HG03060 (cell line): ENCODE measurements around the gene TIE1.
A peak's percentile ranks its signal among the peaks of the same experiment; 100 is the strongest.
"Not testable (repeated sequence)": the region's sequence is repeated elsewhere in the genome, so short reads cannot be mapped to it uniquely, and the experiment has no call there.

ENCODE experiments used
- ATAC-seq: cut with Tn5 transposase; IDR thresholded peaks from one replicate; pipeline ENCODE4 v1.9.1; 2021; ENCODE audit warnings: low read depth, moderate number of reproducible peaks; ENCODE audit not compliant: unreplicated experiment

The TIE1 gene

DNA sequence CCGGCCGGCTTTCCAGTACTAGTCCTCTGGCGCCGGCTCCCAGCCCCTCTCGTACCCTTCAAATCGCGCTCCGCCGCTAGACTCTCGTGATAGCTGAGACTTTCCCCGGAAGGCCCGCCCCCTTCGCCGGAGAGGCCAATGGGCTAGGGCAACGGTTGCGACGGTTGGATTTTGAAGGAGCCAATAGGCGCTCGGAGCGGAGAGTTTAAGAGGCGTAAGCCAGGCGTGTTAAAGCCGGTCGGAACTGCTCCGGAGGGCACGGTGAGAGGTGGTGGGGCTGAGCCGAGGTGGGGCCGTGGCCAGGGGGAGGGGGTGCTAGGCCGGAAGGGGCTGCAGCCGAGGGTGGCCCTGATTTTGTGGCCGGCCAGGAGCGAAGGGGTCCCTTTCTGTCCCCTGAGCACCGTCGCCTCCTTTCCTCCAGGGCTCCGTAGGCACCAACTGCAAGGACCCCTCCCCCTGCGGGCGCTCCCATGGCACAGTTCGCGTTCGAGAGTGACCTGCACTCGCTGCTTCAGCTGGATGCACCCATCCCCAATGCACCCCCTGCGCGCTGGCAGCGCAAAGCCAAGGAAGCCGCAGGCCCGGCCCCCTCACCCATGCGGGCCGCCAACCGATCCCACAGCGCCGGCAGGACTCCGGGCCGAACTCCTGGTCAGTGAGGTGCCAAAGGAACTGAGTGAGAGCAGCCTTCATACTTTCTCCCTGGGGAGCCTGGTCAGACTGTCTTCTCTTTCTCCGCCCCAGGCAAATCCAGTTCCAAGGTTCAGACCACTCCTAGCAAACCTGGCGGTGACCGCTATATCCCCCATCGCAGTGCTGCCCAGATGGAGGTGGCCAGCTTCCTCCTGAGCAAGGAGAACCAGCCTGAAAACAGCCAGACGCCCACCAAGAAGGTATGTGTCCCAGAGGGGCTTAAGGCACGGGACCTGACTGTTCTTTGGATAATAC, 58.2 kb downstream of the TIE1 start, which contains the start of gene CDC20:
TSS of gene CDC20 (plus strand) at position 236 of the 948 bp plus-strand sequence. CDS start at position 471, 235 bp downstream.
- peak; percentile 96 for ATAC-seq

- no peak for ATAC-seq
Observed at GRCh38 chr1:43359696-43360095, 58.9 kb downstream of the TIE1 start.

DNA sequence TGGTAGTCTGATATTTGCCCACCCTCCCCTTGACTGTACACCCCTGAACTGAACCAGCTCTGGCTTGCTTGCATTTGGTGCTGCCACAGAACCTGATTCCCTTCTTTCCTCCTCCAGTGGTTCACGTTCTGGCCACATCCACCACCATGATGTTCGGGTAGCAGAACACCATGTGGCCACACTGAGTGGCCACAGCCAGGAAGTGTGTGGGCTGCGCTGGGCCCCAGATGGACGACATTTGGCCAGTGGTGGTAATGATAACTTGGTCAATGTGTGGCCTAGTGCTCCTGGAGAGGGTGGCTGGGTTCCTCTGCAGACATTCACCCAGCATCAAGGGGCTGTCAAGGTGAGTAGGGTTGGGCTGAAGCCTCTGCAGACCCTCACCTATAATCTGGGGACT, 59.8 kb downstream of the TIE1 start:
- ATAC-seq = no peak

GRCh38 chr1:43363283-43363934, 62.6 kb downstream of the TIE1 start:
- ATAC-seq = no peak

GRCh38 chr1:43363935-43364525, 63.2 kb downstream of the TIE1 start:
- ATAC-seq = no peak

DNA sequence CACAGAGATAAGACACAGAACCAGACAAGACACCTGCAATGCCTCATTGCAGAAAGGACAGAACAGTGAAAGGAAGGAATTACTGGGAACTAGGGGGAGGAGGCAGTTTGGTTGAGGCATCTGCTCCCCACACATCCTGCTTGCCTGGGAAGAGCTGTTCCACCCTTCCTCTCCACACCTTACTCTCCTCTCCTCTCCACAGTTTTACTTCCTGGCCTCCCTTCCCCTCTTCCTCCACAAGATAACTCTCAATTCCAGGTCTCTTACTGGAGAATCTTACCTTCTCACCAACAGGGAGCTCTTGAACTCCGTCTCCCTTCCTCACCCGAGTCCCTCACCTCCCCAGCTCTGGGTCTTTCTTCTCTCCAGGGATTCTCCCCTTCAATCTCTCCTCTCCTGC, 64.9 kb downstream of the TIE1 start:
- no peak for ATAC-seq

- no peak for ATAC-seq
Observed at GRCh38 chr1:43366179-43366578, 65.4 kb downstream of the TIE1 start.

- ATAC-seq = no peak
Observed at GRCh38 chr1:43366601-43367025, 65.8 kb downstream of the TIE1 start.

DNA sequence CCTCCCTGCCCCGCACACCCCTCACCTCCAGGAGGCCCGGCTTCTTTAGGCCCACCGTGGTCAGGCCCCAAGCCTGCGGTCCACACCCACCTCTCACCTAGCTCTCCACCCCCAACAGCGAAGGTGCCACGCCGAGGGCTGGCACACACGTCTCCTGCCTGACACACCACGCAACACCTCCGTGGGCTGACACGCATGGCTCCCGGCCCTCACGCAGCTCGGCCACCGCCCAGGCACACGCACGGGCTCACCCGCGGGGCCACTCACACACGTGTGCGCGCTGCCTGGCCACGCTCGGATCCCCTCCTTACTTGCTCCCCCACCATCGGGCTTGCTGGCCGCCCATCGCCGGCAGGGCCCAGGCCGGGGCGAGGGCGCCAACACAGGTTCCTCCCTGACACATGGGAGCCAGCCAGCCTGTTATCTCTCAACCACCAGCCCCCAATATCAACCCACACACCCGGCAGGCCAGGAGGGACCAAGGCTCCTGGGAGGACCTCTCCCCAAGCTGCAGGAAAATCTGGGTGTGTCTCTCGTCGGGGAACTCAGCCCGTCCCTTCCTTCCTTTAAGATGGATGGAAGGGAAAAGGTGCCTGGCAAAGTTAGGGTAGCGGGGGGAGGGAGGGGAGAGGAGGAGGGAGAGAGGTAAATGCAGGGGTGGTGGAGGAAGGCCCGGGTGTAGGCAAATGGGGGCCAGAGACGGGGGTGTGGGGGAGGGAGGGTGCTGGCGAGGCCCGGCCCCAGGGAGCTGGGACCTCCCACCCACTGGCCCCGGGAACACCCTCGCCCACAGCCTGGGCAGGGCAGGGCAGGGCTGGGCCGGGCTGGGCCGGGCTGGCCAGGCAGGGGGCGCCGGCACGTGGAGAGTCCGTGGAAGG, 66.5 kb downstream of the TIE1 start:
- no peak for ATAC-seq

DNA sequence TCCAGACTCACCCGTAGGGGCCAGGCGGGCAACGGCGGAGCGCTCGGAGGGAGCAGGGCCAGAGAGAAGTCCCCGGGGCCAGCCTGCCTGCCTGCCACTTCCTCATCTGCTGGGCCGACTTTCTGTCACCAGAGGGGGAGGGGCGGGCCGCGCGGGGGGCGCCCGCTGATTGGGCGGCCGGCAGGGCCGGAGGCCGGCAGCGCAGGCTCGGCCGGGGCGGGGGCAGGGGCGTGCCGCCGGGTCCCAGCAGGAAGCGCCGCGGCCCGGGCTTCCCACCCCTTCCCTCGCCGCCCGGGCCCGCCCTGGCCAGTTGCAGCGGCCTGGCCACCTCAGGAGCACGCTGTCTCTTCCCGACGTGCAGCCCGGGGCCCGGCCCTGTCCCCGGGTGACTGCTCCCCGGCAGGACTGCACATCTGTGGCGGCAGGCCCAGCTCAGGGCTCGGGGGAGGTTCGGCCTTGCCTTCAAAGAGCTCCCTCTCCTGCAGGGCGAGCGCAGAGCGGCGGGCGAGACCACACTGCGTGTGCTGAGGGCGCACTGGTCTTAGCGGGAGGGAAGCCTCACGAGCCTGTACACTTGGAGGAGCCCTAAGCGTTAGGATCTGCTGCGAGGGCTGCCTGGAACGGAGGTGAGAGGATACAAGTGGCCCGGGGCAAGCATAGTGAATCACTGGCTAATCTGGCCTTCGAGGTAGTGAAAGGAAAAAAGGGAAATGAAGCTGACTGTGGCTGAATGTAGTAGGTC, 67.3 kb downstream of the TIE1 start, which contains the start of gene ELOVL1:
TSS of gene ELOVL1 (minus strand) at position 108 of the 742 bp plus-strand sequence. CDS start 2,402 bp downstream, outside the sequence.
- ATAC-seq = peak; percentile 40

DNA sequence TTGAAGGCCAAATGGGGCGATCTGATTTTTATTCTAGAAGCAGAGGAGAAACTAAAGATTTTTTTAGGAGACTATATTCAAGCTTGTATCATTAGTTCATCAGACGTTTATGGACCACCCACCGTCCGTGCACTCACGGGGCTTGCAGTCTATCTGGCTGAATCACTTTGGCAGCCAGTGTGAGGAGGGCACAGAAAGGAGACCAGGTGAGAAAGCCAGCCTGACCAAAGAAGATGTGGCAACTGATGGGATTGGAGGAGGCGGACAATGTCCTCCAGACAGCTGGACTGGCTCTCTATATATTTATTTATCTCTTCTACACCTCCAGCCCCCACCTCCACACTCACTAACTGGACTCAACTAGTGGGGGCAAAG, 67.9 kb downstream of the TIE1 start:
- no peak for ATAC-seq

GRCh38 chr1:43369779-43370178, 69.0 kb downstream of the TIE1 start:
- not testable (repeated sequence) for ATAC-seq

- ATAC-seq = no peak
Observed at GRCh38 chr1:43370564-43370963, 69.8 kb downstream of the TIE1 start.

DNA sequence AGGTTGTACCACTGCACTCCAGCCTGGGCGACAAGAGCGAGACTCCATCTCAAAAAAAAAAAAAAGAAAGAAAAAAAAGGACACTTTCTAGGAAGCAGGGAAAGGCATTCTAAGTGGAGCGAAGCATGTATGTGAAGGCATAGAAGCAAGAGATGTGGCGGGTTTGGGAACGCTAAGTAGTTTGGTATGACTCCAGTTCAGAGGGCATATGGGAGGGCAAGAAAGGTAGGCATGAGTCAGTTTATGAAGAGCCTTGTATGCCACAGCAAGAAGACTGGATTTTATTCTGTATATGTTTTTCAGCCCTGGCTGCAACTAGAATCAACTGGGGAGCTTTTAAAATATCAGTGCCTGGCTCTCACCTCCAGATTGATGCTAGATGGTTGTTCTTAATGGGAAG, 71.4 kb downstream of the TIE1 start:
- ATAC-seq = no peak
